22Rv1 (cell line): ENCODE measurements around the gene CNTN1.

ENCODE experiments used
- CTCF ChIP-seq: fragments of 450-650 bp; IDR thresholded peaks from 2 replicates; pipeline ENCODE4 v1.5.1; 2017; ENCODE audit warnings: mild to moderate bottlenecking
- ZFX ChIP-seq: fragments of 450-650 bp; IDR thresholded peaks from 2 replicates; pipeline ENCODE4 v1.6.1; 2017; ENCODE audit warnings: antibody characterized with exemption, borderline replicate concordance

- TF ChIP-seq CTCF (no peak), ZFX (no peak)
These were observed 297.5 kb downstream of the CNTN1 start for GRCh38 chr12:40989785-40990184.
